ENCODE measurements around the gene SUCLG2.

GRCh38 chr3:67490658-67491057 lies 163.8 kb downstream of the SUCLG2 start:
- no peak for TF ChIP-seq CTCF (IDR thresholded peaks at IDR 0.05)
- no peak for TF ChIP-seq POLR2A (IDR thresholded peaks at IDR 0.05)
